Activated naive CD4-positive, alpha-beta T cell treated with anti-CD3 and anti-CD28 coated beads, Interleukin-2, amount 10 ng/mL, durations not matched to agents 7 days and 5 days (primary cell): ENCODE results near the gene NIPA2.
A peak's percentile ranks its signal among the peaks of the same experiment; 100 is the strongest.

Experiments used
- CTCF ChIA-PET: fragments of 350-600 bp; sonication (Branson Sonifier 250); formaldehyde crosslinking; loops from one replicate; lab custom pipeline; 2021; ENCODE audit warnings: antibody characterized with exemption; lab: Charles Lee
- DNase-seq: peaks from one replicate; pipeline ENCODE4 v3.0.0-alpha.2; 2020
- H3K27ac Mint-ChIP-seq: one replicate; pipeline ENCODE4 v1.8.0; 2021; ENCODE audit warnings: mild to moderate bottlenecking, moderate library complexity, mixed read lengths
- H3K27me3 Mint-ChIP-seq: one replicate; pipeline ENCODE4 v1.8.0; 2021; ENCODE audit warnings: mild to moderate bottlenecking, mixed read lengths
- H3K36me3 Mint-ChIP-seq: one replicate; pipeline ENCODE4 v1.8.0; 2021; ENCODE audit warnings: mixed read lengths
- H3K4me1 Mint-ChIP-seq: one replicate; pipeline ENCODE4 v1.8.0; 2021; ENCODE audit warnings: mixed read lengths
- H3K4me3 Mint-ChIP-seq: one replicate; pipeline ENCODE4 v1.8.0; 2021; ENCODE audit warnings: mild to moderate bottlenecking, moderate library complexity, mixed read lengths
- H3K9me3 Mint-ChIP-seq: one replicate; pipeline ENCODE4 v1.8.0; 2021; ENCODE audit warnings: mixed read lengths

The NIPA2 gene

DNA sequence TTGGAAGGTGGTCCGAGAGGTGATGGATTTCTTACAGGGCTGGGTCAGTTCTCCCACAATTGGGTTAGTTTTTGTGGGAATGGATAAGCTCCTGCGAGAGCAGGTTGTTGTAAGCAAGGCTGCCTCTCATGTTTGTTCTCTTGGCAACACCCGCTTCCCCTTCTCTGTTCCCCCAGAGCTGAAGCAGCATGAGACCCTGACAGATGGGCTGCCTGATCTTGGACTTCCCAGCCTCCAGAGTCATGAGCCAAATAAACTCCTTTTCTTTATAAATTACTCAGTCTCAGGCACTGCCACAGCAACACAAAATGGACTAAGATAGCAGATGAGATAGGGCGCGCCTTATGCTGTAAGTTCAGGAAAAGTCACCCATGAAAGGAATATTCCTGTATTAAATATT lies 38.7 kb downstream of the NIPA2 start:
- Mint-ChIP-seq H3K4me1 (peaks cover 3% of the 10 kb centered on the region), H3K27me3 (no peaks in the 10 kb centered on the region), H3K9me3 (no peaks in the 10 kb centered on the region), H3K4me3 (no peak overlapping the region), H3K36me3 (peaks cover 4% of the 10 kb centered on the region), H3K27ac (no peak overlapping the region)
- no peak for DNase-seq
- CTCF ChIA-PET: no interaction called here

DNA sequence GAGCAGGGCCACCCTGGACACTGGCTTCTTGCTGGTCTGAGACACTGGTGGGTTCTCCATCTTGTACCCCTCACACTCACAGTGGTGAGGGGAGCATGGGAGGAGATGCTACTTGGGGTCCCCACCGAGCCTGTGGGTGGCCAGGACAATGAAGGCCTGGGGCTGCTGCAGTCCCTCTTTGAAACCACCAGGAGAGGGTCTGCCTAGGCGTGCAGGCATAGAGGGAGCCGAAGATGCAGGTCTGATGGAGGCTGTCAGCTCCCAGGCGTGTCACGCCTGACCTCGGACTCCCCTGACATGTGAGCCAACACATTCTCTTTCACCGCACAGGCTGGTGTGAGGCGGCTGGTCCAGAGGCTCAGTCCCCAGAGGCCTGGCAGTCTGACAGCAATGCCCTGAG lies 39.1 kb downstream of the NIPA2 start:
- CTCF ChIA-PET: no interaction called here
- Mint-ChIP-seq H3K9me3 (no peaks in the 10 kb centered on the region), H3K27me3 (no peaks in the 10 kb centered on the region), H3K27ac (no peak overlapping the region), H3K4me1 (peaks cover 3% of the 10 kb centered on the region), H3K36me3 (peaks cover 4% of the 10 kb centered on the region), H3K4me3 (no peak overlapping the region)
- DNase-seq: no peak

DNA sequence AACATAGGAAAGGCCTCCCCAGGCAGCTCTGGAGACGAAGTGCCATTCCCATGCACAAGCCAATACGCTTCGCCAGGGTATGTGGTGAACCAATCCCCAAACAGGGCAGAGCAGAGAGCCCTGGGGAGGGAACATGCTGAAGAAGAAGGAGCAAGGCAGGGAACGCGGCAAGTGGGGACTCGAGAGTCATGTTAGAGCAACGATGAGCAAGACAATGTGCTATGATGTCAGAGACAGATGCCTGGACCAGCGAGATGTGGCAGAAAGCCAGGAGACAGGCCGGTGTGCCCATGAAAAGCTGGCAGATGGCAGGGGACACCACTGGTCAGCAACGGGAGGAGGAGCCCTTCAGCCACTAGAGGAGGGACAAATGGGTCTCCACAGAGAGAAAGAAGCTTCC lies 39.6 kb downstream of the NIPA2 start:
- H3K4me3 Mint-ChIP-seq: no peak overlapping the region
- H3K27ac Mint-ChIP-seq: no peak overlapping the region
- CTCF ChIA-PET: no interaction called here

DNA sequence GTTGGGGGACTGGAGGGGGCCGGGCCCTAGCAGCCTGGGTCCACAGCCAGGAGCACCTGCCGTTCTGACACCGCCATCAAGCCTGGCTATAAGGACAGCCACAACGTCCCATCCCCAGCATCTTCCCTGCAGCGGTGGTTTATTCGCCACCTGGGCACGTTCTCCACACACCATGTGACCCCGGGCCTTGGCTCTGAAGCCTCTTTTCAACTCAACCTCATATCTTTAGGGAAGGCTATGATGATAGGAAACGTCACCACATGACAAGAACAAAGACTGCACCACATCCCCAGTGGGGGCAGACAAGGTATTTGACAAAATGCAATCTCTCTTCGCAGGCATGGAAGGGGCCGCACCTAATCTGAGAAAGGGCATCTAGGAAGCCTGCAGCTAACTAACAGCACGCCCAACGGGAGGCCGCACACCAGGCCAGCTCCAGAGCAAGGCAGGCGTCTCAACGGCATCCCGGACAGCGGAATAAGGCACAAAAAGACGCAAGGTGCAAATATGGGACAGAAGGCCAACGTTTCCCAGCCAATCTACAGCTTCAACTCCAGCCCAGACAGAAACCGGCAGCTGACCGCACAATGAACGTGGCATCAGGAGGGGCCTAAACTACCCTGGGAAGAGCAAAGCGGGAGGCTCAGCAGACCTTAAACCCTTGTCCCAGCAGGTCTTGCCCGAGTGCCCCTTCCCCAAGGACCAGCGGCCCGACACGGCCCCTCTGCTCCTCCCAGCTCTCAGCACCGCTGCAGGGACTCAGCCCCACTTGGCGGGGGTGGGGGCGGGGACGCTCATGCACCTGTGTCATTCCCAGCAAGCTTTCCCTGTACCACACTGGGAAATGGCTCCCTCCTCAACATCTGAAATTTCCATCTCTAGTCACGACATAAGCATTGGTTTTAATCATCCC lies 41.9 kb downstream of the NIPA2 start:
- Mint-ChIP-seq H3K4me1 (peaks cover 3% of the 10 kb centered on the region), H3K4me3 (no peak overlapping the region), H3K36me3 (peaks cover 4% of the 10 kb centered on the region), H3K9me3 (no peaks in the 10 kb centered on the region), H3K27ac (no peak overlapping the region), H3K27me3 (no peaks in the 10 kb centered on the region)
- CTCF ChIA-PET: interaction anchor here (1.0 kb wide), 1 partner anchor 16 kb away, joined by 3 read pairs; no protein-coding TSS in a partner anchor
- DNase-seq: no peak

More for the DNA sequence above, 39.6 kb downstream of the NIPA2 start:
- H3K4me1 Mint-ChIP-seq: peaks cover 3% of the 10 kb centered on the region
- peaks cover 4% of the 10 kb centered on the region for H3K36me3 Mint-ChIP-seq
- H3K9me3 Mint-ChIP-seq: no peaks in the 10 kb centered on the region
- DNase-seq: no peak
- no peaks in the 10 kb centered on the region for H3K27me3 Mint-ChIP-seq

DNA sequence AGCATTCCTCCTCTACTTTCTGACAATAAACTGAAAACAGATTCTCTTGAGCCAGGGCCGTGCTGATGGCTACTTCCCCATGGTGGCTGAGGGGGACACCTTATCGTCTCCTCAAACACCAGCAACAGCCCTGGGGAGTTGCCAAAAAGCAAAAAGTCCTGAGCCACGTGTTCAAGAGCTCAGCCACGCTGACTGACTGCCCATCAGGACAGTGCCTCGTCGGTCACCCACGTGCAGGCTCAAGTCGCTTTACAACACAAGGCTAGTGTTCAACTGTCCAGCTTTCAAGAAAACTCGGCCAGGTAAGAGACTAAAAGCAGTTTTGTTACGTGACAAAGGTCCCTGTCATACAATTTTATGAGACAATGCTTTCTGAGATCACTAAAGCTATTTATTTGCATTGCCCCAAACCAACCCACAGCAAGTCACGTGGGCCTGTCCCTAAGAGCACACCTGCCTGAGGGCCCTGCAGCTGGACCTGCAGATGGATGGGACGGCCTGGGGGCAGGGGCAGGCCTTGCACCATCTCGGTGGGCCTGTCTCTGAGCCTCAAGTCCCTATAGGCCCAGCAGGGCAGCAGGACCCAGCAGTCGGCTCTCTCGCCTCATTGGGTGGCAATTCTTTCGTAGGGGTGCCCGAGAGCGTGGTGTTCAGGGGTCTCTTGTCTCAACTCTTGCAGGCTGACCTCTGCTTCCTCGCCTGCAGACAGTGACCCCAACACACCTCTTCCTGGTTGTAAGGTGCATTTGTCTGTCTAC lies 42.7 kb downstream of the NIPA2 start:
- no peak overlapping the region for H3K4me3 Mint-ChIP-seq
- H3K27ac Mint-ChIP-seq: no peak overlapping the region
- H3K27me3 Mint-ChIP-seq: no peaks in the 10 kb centered on the region
- no peaks in the 10 kb centered on the region for H3K9me3 Mint-ChIP-seq
- peaks cover 4% of the 10 kb centered on the region for H3K36me3 Mint-ChIP-seq
- no peak for DNase-seq
- H3K4me1 Mint-ChIP-seq: peaks cover 3% of the 10 kb centered on the region
- CTCF ChIA-PET: interaction anchor here (1.0 kb wide), 1 partner anchor 15 kb away, joined by 3 read pairs; no protein-coding TSS in a partner anchor

DNA sequence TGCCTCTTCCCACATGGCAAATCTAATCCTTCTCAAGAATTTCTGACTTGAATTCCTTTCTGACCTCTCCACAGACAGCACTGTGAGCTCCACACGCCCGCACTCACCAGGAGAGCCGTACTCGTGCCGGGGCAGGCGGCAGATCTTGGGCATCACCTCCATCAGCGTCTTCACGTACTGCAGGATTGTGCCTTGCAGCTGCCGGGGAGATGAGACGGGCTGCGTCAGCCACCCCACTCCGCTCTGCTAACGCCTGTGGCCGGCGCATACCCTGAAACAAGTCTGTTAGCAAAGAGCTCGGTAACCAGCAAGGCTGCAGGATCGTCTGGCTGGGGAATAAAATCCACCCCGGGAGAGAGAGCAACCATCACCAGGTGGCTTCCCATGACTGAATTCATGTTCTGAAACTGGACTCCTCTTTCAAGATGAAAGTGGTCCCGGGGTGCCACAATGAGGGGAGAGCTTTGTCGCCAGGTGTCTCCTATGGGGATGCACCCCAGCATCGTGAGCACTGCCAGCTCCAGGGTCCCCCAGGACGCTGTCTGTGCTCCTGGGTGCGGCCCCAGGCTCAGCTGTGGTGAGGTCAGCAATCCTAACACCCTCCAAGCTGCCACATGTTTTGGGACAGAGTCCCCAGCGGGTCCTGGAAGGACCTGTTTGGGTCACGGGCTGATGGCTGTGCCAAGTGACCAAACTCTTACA lies 43.4 kb downstream of the NIPA2 start:
- H3K4me3 Mint-ChIP-seq: no peak overlapping the region
- no peak for DNase-seq
- peaks cover 3% of the 10 kb centered on the region for H3K4me1 Mint-ChIP-seq
- H3K27ac Mint-ChIP-seq: no peak overlapping the region
- no peaks in the 10 kb centered on the region for H3K9me3 Mint-ChIP-seq
- no peaks in the 10 kb centered on the region for H3K27me3 Mint-ChIP-seq
- peaks cover 4% of the 10 kb centered on the region for H3K36me3 Mint-ChIP-seq
- CTCF ChIA-PET: no interaction called here

DNA sequence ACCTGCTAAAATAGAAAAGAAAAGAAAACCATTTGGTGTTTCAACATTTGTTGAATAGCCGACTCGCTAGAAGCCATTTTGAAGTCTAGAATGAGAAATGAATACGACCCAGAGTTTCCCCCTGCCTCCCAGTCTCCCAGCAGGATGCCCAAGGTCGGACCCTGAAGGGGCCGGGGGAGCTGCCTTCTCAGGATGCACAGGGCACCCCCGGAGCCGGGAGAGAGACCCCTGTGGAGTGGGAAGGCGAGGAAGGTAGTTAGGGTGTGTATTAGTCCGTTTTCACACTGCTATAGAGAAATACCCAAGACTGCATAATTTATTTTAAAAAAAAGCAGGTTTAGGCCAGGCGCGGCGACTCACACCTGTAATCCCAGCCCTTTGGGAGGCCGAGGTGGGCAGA lies 44.7 kb downstream of the NIPA2 start:
- no peaks in the 10 kb centered on the region for H3K27me3 Mint-ChIP-seq

DNA sequence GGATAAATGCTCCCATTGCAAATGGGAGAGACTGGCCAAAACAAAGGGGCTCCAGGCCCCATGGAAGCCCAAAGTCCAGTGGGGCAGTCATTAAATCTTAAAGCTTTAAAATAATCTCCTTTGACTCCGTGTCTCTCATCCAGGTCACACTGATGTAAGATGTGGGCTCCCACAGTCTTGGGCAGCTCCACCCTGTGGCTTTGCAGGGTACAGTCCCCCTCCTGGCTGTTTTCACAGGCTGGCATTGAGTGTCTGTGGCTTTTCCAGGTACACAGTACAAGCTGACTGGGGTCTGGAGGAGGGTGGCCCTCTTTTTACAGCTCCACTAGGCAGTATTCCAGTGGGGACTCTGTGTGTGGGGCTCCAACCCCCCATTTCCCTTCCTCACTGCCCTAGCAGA lies 45.9 kb downstream of the NIPA2 start:
- H3K4me3 Mint-ChIP-seq: no peak overlapping the region
- no peak overlapping the region for H3K27ac Mint-ChIP-seq
- DNase-seq: peak; percentile 38
- CTCF ChIA-PET: no interaction called here
- H3K36me3 Mint-ChIP-seq: peaks cover 4% of the 10 kb centered on the region
- H3K27me3 Mint-ChIP-seq: no peaks in the 10 kb centered on the region
- H3K4me1 Mint-ChIP-seq: peaks cover 3% of the 10 kb centered on the region
- no peaks in the 10 kb centered on the region for H3K9me3 Mint-ChIP-seq

More for the DNA sequence above, 44.7 kb downstream of the NIPA2 start:
- H3K4me3 Mint-ChIP-seq: no peak overlapping the region
- no peaks in the 10 kb centered on the region for H3K9me3 Mint-ChIP-seq
- CTCF ChIA-PET: no interaction called here
- peaks cover 4% of the 10 kb centered on the region for H3K36me3 Mint-ChIP-seq
- peaks cover 3% of the 10 kb centered on the region for H3K4me1 Mint-ChIP-seq
- no peak for DNase-seq
- H3K27ac Mint-ChIP-seq: no peak overlapping the region

DNA sequence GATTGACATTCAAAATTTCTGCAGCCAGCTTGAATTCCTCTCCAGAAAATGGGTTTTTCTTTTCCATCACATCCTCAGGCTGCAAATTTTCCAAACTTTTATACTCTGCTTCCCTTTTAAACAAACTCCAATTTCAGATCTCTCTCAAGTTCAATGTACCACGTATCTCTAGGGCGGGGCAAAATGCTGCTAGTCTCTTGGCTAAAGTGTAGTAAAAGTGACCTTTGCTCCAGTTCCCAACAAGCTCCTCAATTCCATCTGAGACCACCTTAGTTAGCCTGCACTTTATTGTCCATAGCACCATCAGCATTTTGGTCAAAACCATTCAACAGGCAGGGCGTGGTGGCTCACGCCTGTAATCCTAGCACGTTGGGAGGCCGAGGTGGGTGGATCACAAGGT lies 46.7 kb downstream of the NIPA2 start:
- no peak overlapping the region for H3K27ac Mint-ChIP-seq
- peaks cover 1% of the 10 kb centered on the region for H3K4me1 Mint-ChIP-seq
- CTCF ChIA-PET: interaction anchor here (1.0 kb wide), 1 partner anchor 13 kb away, joined by 4 read pairs; no protein-coding TSS in a partner anchor
- DNase-seq: no peak
- no peaks in the 10 kb centered on the region for H3K27me3 Mint-ChIP-seq
- H3K9me3 Mint-ChIP-seq: no peaks in the 10 kb centered on the region
- no peak overlapping the region for H3K4me3 Mint-ChIP-seq
- H3K36me3 Mint-ChIP-seq: peaks cover 4% of the 10 kb centered on the region

DNA sequence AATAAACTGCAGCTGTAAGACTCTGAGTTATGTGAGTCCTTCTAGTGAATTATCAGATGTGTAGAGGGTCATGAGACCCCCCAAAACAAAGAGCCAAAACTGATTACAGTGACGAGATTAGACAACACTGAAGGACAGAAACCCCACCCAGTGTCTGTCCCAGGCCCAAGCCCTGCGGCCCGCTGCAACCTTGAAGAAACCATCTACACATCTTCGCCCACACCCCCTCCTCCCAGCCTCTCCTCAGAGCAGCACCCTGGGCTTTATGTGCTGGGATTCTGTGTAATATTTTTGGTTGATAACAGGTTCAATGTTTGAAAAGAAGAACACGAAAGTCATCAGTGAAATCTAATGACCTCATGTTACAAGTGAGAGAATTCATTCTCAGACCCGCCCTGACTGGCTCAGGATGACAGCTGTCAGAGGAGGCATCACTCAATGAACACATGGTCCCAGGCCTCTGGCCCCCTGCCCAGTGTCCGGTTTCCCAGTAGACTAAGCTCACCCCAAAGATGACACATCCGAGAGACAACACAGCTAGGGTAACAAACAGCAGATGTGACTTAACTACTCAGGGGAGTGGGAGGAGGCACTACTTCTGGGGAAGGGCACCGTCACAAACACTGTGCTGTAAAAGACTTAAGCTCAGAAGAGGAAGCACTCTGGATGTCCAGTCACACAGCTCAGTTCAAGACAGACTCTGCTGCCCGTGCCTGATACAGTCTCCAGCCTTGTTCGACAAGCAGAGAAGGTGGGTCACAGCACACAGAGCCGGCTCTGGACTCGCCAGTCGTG lies 48.9 kb downstream of the NIPA2 start:
- Mint-ChIP-seq H3K4me3 (no peak overlapping the region), H3K4me1 (no peaks in the 10 kb centered on the region), H3K27ac (no peak overlapping the region), H3K27me3 (no peaks in the 10 kb centered on the region), H3K36me3 (no peaks in the 10 kb centered on the region), H3K9me3 (no peaks in the 10 kb centered on the region)
- CTCF ChIA-PET: no interaction called here
- no peak for DNase-seq

DNA sequence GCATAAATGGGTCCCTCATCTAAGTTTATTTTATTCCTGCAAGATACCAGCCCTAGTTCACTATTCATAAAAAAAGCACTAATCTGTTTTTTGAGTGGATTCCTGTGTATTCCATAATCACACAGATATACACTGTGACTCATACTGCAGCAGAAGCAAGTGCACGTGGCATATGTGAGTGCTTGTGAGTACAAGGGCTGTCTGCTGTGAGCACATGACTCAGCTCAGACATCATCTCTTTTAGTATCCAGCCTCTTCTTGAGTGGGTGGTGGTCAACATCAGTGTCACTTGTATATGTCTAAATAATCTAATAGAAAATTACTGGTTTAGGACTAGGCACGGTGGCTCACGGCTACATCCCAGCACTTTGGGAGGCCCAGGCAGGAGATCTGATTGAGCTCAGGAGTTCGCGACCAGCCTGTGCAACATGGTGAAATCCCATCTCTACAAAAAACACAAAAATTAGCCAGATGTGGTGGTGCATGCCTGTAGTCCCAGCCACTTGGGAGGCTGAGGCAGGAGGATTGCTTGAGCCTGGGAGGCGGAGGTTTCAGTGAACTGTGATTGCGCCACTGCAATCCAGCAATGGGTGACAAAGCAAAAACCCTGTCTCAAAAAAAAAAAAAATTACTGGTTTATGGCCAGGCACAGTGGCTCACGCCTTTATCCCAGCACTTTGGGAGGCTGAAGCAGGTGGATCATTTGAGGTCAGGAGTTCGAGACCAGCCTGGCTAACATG lies 49.8 kb downstream of the NIPA2 start:
- H3K27ac Mint-ChIP-seq: no peak overlapping the region
- CTCF ChIA-PET: no interaction called here
- no peaks in the 10 kb centered on the region for H3K9me3 Mint-ChIP-seq
- no peaks in the 10 kb centered on the region for H3K27me3 Mint-ChIP-seq
- no peak for DNase-seq
- H3K4me3 Mint-ChIP-seq: no peak overlapping the region
- no peaks in the 10 kb centered on the region for H3K36me3 Mint-ChIP-seq
- H3K4me1 Mint-ChIP-seq: no peaks in the 10 kb centered on the region

DNA sequence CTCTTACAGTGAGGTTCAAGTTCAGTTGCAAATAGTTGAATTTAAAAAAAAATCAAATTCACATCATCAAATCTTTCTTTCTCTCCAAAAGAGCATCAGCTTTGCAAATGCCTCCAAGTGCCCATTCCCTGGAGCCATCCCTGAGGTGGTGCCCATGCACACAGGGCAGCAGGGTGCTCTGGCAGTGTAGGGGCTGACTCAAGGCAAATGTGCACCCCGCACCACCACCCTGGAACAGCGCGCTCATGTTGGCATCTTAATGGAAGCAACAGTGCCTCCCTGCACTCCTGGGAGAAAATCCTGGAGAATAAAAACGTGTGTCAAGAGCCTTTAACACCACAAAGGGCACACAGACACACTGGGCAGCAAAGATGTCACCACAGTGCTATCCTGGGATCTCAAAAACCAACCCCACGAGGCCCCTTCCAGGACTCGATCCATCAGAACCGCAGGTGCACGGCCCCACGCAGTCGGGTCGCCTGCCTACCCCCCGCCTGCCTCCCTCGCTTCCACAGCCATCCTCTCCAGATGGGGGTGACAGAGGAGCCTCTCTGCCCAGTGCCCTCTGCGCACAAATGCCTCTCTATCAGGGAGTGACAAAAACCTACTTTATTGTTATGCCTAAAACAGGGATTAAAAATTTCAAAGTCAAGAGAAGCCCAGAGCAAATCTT lies 50.8 kb downstream of the NIPA2 start:
- CTCF ChIA-PET: no interaction called here
- no peaks in the 10 kb centered on the region for H3K36me3 Mint-ChIP-seq
- no peak for DNase-seq
- no peaks in the 10 kb centered on the region for H3K27me3 Mint-ChIP-seq
- H3K4me3 Mint-ChIP-seq: no peak overlapping the region
- H3K27ac Mint-ChIP-seq: no peak overlapping the region
- no peaks in the 10 kb centered on the region for H3K9me3 Mint-ChIP-seq
- no peaks in the 10 kb centered on the region for H3K4me1 Mint-ChIP-seq

DNA sequence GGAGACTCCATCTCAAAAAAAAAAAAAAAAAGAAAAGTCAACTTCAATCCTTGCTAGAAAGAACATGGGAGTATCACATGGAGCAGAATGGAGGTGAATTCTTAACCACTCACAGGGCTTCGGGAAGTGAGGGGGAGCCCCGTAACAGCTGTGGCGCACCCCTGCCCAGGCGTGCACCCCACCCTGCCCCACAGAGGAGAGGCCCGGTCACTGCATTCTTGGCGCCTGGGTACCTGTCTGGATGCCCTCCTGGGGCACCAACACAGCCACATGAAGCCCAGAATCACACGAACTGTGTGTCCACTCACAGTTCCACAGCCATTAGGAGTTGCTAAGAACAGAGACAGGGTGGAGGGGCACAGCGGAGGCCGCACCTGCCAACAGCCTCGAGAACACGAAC lies 51.8 kb downstream of the NIPA2 start:
- H3K4me3 Mint-ChIP-seq: no peak overlapping the region
- CTCF ChIA-PET: no interaction called here
- H3K9me3 Mint-ChIP-seq: no peaks in the 10 kb centered on the region
- H3K36me3 Mint-ChIP-seq: no peaks in the 10 kb centered on the region
- no peaks in the 10 kb centered on the region for H3K4me1 Mint-ChIP-seq
- no peak overlapping the region for H3K27ac Mint-ChIP-seq
- H3K27me3 Mint-ChIP-seq: no peaks in the 10 kb centered on the region
- DNase-seq: no peak
